ENCODE data around the gene MRPL12.
"Not testable (repeated sequence)": the region's sequence is repeated elsewhere in the genome, so short reads cannot be mapped to it uniquely, and the experiment has no call there.

Gene MRPL12

DNA sequence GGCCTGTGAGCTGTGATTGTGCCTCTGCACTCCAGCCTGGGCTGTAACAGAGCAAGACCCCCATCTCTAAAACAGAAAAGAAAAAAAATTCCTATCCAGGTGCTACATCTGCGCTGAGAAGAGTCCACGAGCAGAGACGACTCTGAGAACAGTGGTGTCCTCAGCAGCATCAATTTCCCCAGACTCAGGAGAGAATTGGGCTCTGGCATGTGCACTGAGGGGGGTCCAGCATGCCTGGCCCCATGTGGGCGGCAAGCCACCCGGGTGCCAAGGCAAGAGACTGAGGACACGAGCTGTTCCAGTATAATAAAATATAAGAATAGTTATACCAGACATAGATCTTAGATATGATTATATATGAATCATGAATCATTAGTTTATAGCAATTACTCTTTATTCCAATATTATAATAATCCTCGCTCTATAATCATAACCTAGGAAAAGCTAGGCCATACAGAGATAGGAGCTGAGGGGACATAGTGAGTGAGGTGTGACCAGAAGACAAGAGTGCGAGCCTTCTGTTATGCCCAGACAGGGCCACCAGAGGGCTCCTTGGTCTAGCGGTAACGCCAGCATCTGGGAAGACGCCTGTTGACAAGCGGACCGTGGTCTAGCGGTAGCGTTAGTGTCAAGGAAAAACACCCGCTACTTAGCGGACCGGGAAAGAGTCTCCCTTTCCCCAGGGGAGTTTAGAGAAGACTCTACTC lies 27.5 kb upstream of the MRPL12 start:
- H3K27me3 ChIP-seq (ENCODE audit: control insufficient read depth in 1 of 2, insufficient read depth in 1 of 2, low read length in 2 of 2); H3K9ac ChIP-seq (ENCODE audit: low read length); H3K4ac ChIP-seq (ENCODE audit: low read depth in 1 of 2, low read length in 2 of 2); H3K9me3 ChIP-seq (ENCODE audit: control insufficient read depth, low read length); H2BK5ac ChIP-seq (ENCODE audit: low read depth, low read length, poor library complexity, severe bottlenecking); H3K23ac ChIP-seq (ENCODE audit: low read length in 2 of 2); H3K4me3 ChIP-seq (ENCODE audit: insufficient read depth in 1 of 2, low read depth in 1 of 2, low read length in 2 of 2); H2BK120ac ChIP-seq (ENCODE audit: low read depth, low read length); H2AFZ ChIP-seq (ENCODE audit: low read depth, low read length); H2BK12ac ChIP-seq (ENCODE audit: low read length in 2 of 2); H3K4me2 ChIP-seq (ENCODE audit: low read length, poor library complexity, severe bottlenecking); H3K14ac ChIP-seq (ENCODE audit: low read length in 2 of 2); H3K18ac ChIP-seq (ENCODE audit: low read depth in 1 of 2, low read length in 2 of 2); H4K91ac ChIP-seq (ENCODE audit: low read length); H4K8ac ChIP-seq (ENCODE audit: low read length); H2BK15ac ChIP-seq (ENCODE audit: low read depth, poor library complexity, severe bottlenecking): not testable (repeated sequence)
- Histone ChIP-seq H3K27ac (ENCODE audit: low read length, poor library complexity, severe bottlenecking) (peak overlapping the region; percentile 2), H3K79me1 (replicated peaks; ENCODE audit: low read length, poor library complexity, severe bottlenecking) (peaks cover 35% of the 10 kb centered on the region), H3K4me1 (ENCODE audit: control insufficient read depth, insufficient read depth, low read depth, low read length) (peaks cover 20% of the 10 kb centered on the region), H3K36me3 (ENCODE audit: control insufficient read depth in 1 of 2, insufficient read depth in 2 of 2, low read depth in 1 of 2, low read length in 2 of 2) (peaks cover 51 to 57% of the 10 kb centered on the region in 2 experiments), H2AK5ac (ENCODE audit: low read length, severe bottlenecking) (peak overlapping the region; percentile 38)
- WGBS, result 46% methylated on average over 10 of the region's 18 CpGs
- DNase-seq, result peak; percentile 57

DNA sequence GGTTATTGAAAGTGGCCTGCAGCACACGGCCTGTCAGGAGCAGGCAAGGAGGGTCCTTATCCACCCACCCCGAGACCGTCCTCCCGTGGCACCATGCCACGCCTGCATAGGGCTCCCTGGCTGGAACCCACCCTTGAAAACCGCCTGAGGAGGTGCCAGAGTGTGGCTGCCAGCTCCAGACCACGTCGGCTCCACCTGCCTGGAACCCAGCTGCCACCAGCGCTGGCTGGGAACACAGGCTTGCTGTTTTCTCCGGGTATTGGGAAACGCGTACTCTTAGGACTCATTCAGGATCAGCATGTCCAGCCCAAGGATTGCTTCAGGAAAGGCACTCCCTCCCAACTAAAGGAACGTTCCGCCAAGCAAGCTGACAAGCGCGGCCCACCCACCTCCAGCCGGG lies 26.3 kb upstream of the MRPL12 start:
- Histone ChIP-seq H3K4me2 (ENCODE audit: low read length, poor library complexity, severe bottlenecking) (no peak overlapping the region), H3K9me3 (ENCODE audit: control insufficient read depth, low read length) (no peaks in the 10 kb centered on the region), H2BK12ac (ENCODE audit: low read length in 2 of 2) (no peak overlapping the region), H3K27ac (ENCODE audit: low read length, poor library complexity, severe bottlenecking) (no peak overlapping the region), H3K27me3 (ENCODE audit: control insufficient read depth in 1 of 2, insufficient read depth in 1 of 2, low read length in 2 of 2) (no peaks in the 10 kb centered on the region), H3K23ac (ENCODE audit: low read length in 2 of 2) (no peak overlapping the region), H4K91ac (ENCODE audit: low read length) (no peak overlapping the region), H3K36me3 (ENCODE audit: control insufficient read depth in 1 of 2, insufficient read depth in 2 of 2, low read depth in 1 of 2, low read length in 2 of 2) (peaks cover 45 to 50% of the 10 kb centered on the region in 2 experiments), H3K4ac (ENCODE audit: low read depth in 1 of 2, low read length in 2 of 2) (no peak overlapping the region), H2BK15ac (ENCODE audit: low read depth, poor library complexity, severe bottlenecking) (no peak overlapping the region), H4K8ac (ENCODE audit: low read length) (no peak overlapping the region), H2BK5ac (ENCODE audit: low read depth, low read length, poor library complexity, severe bottlenecking) (no peak overlapping the region), H3K79me1 (replicated peaks; ENCODE audit: low read length, poor library complexity, severe bottlenecking) (peaks cover 27% of the 10 kb centered on the region), H2AK5ac (ENCODE audit: low read length, severe bottlenecking) (peak overlapping the region; percentile 54), H3K9ac (ENCODE audit: low read length) (no peak overlapping the region), H2BK120ac (ENCODE audit: low read depth, low read length) (no peak overlapping the region), H3K4me3 (ENCODE audit: insufficient read depth in 1 of 2, low read depth in 1 of 2, low read length in 2 of 2) (no peak overlapping the region), H3K18ac (ENCODE audit: low read depth in 1 of 2, low read length in 2 of 2) (no peak overlapping the region), H3K14ac (ENCODE audit: low read length in 2 of 2) (no peak overlapping the region), H2AFZ (ENCODE audit: low read depth, low read length) (no peak overlapping the region), H3K4me1 (ENCODE audit: control insufficient read depth, insufficient read depth, low read depth, low read length) (peaks cover 31% of the 10 kb centered on the region)
- DNase-seq, result no peak
- 96% methylated on average over 17 of the region's 17 CpGs for WGBS

DNA sequence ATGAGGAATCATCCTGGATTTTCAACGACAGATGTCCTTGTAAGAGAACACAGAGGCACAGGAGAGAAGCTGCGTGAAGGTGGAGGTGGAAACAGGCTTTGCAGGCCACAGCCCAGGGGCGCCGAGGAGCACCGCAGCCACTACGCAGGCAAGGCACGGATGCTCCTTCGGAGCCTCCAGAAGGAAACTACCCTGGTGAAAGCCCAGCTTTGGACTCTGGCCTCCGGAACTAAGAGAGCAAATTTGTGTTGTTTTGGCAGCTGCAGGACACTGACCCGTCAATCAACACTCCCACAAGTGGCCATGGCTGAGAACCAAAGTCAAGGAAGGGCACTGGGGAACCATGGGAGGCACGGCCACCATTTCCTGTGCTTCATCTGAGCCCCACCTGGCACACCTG lies 23.0 kb upstream of the MRPL12 start:
- Histone ChIP-seq H2BK120ac (ENCODE audit: low read depth, low read length) (no peak overlapping the region), H3K14ac (ENCODE audit: low read length in 2 of 2) (no peak overlapping the region), H3K23ac (ENCODE audit: low read length in 2 of 2) (no peak overlapping the region), H2BK5ac (ENCODE audit: low read depth, low read length, poor library complexity, severe bottlenecking) (no peak overlapping the region), H2AK5ac (ENCODE audit: low read length, severe bottlenecking) (peak overlapping the region; percentile 14), H3K9ac (ENCODE audit: low read length) (no peak overlapping the region), H3K4ac (ENCODE audit: low read depth in 1 of 2, low read length in 2 of 2) (no peak overlapping the region), H3K18ac (ENCODE audit: low read depth in 1 of 2, low read length in 2 of 2) (no peak overlapping the region), H3K36me3 (ENCODE audit: control insufficient read depth in 1 of 2, insufficient read depth in 2 of 2, low read depth in 1 of 2, low read length in 2 of 2) (peaks cover 17 to 21% of the 10 kb centered on the region in 2 experiments), H2AFZ (ENCODE audit: low read depth, low read length) (no peak overlapping the region), H3K9me3 (ENCODE audit: control insufficient read depth, low read length) (no peaks in the 10 kb centered on the region), H4K8ac (ENCODE audit: low read length) (no peak overlapping the region), H3K27me3 (ENCODE audit: control insufficient read depth in 1 of 2, insufficient read depth in 1 of 2, low read length in 2 of 2) (no peaks in the 10 kb centered on the region), H4K91ac (ENCODE audit: low read length) (no peak overlapping the region), H2BK12ac (ENCODE audit: low read length in 2 of 2) (no peak overlapping the region), H3K4me2 (ENCODE audit: low read length, poor library complexity, severe bottlenecking) (no peak overlapping the region), H3K79me1 (replicated peaks; ENCODE audit: low read length, poor library complexity, severe bottlenecking) (peaks cover 10% of the 10 kb centered on the region), H3K4me1 (ENCODE audit: control insufficient read depth, insufficient read depth, low read depth, low read length) (peaks cover 43% of the 10 kb centered on the region), H2BK15ac (ENCODE audit: low read depth, poor library complexity, severe bottlenecking) (no peak overlapping the region), H3K27ac (ENCODE audit: low read length, poor library complexity, severe bottlenecking) (no peak overlapping the region), H3K4me3 (ENCODE audit: insufficient read depth in 1 of 2, low read depth in 1 of 2, low read length in 2 of 2) (no peak overlapping the region)
- no peak for DNase-seq
- WGBS, result 94% methylated on average over 11 of the region's 11 CpGs

DNA sequence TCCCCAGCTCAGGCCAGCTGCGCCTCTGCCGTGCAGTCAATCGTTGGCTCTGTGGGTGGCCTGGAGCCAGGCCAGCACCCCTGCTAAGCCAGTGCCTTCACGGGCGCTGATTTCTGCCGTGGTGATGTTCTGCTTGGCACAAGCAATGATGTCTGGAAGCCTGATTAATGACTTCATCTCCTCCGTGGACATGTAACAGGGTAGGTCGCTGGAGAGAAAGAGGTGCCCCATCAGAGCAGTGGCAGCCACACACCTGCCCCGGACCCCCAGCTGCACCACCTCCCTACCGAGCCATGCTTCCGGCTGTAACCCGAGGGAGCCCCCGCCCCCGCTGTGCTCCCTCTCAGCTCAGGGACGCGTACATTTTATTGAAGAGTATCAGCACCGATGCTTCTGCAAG lies 21.5 kb upstream of the MRPL12 start:
- Histone ChIP-seq H2BK12ac (ENCODE audit: low read length in 2 of 2) (no peak overlapping the region), H4K91ac (ENCODE audit: low read length) (no peak overlapping the region), H3K36me3 (ENCODE audit: control insufficient read depth in 1 of 2, insufficient read depth in 2 of 2, low read depth in 1 of 2, low read length in 2 of 2) (peaks cover 25 to 30% of the 10 kb centered on the region in 2 experiments), H3K14ac (ENCODE audit: low read length in 2 of 2) (no peak overlapping the region), H2BK120ac (ENCODE audit: low read depth, low read length) (no peak overlapping the region), H2BK5ac (ENCODE audit: low read depth, low read length, poor library complexity, severe bottlenecking) (no peak overlapping the region), H3K4me1 (ENCODE audit: control insufficient read depth, insufficient read depth, low read depth, low read length) (peaks cover 44% of the 10 kb centered on the region), H3K27me3 (ENCODE audit: control insufficient read depth in 1 of 2, insufficient read depth in 1 of 2, low read length in 2 of 2) (no peaks in the 10 kb centered on the region), H3K27ac (ENCODE audit: low read length, poor library complexity, severe bottlenecking) (peak overlapping the region; percentile 85), H3K18ac (ENCODE audit: low read depth in 1 of 2, low read length in 2 of 2) (no peak overlapping the region), H3K79me1 (replicated peaks; ENCODE audit: low read length, poor library complexity, severe bottlenecking) (peaks cover 8% of the 10 kb centered on the region), H4K8ac (ENCODE audit: low read length) (no peak overlapping the region), H3K9me3 (ENCODE audit: control insufficient read depth, low read length) (no peaks in the 10 kb centered on the region), H3K4me3 (ENCODE audit: insufficient read depth in 1 of 2, low read depth in 1 of 2, low read length in 2 of 2) (peak overlapping the region in 1 of 2 experiments; percentile 89), H3K23ac (ENCODE audit: low read length in 2 of 2) (no peak overlapping the region), H2AFZ (ENCODE audit: low read depth, low read length) (no peak overlapping the region), H2BK15ac (ENCODE audit: low read depth, poor library complexity, severe bottlenecking) (no peak overlapping the region), H3K9ac (ENCODE audit: low read length) (peak overlapping the region; percentile 92), H3K4me2 (ENCODE audit: low read length, poor library complexity, severe bottlenecking) (peak overlapping the region; percentile 29), H2AK5ac (ENCODE audit: low read length, severe bottlenecking) (no peak overlapping the region), H3K4ac (ENCODE audit: low read depth in 1 of 2, low read length in 2 of 2) (no peak overlapping the region)
- no peak for DNase-seq
- WGBS, result 97% methylated on average over 17 of the region's 17 CpGs
